MCF 10A (cell line): ENCODE measurements around the gene OR10P1. TPM values are rescaled to one million over a fixed set of nuclear protein-coding genes. Genes with fewer than 3 reads are reported as not detected.

Source experiments
- BruUV-seq: library from RNA; stranded (reverse); fragments of 400-500 nt; replicated peaks from 2 replicates; lab custom pipeline; 2021; lab: Mats Ljungman, UMichigan
- CTCF ChIA-PET: fragments of 300-600 bp; sonication (Branson Sonifier 250); formaldehyde crosslinking; extraction: SDS; loops from one replicate; lab custom pipeline; 2021; ENCODE audit warnings: antibody characterized with exemption, inconsistent platforms; lab: Yijun Ruan, JAX
- POLR2A ChIA-PET: fragments of 300-600, 350-650 bp; sonication (Branson Sonifier 250); formaldehyde crosslinking; extraction: SDS; loops from one replicate; lab custom pipeline; 2020; ENCODE audit warnings: antibody characterized with exemption, inconsistent platforms; lab: Yijun Ruan, JAX
- DNase-seq: peaks from one replicate; pipeline ENCODE4 v3.0.0-alpha.2; 2018; ENCODE audit not compliant: unreplicated experiment
- H3K27ac Mint-ChIP-seq: one replicate; pipeline ENCODE4 v1.8.0; 2022; ENCODE audit warnings: mild to moderate bottlenecking, low read depth, mixed read lengths; ENCODE audit not compliant: unreplicated experiment
- H3K27me3 Mint-ChIP-seq: one replicate; pipeline ENCODE4 v1.8.0; 2022; ENCODE audit warnings: mixed read lengths; ENCODE audit not compliant: insufficient read depth, unreplicated experiment
- H3K36me3 Mint-ChIP-seq: one replicate; pipeline ENCODE4 v1.8.0; 2022; ENCODE audit warnings: mild to moderate bottlenecking, moderate library complexity, mixed read lengths; ENCODE audit not compliant: insufficient read depth, unreplicated experiment
- H3K4me1 Mint-ChIP-seq: one replicate; pipeline ENCODE4 v1.8.0; 2022; ENCODE audit warnings: mixed read lengths; ENCODE audit not compliant: insufficient read depth, unreplicated experiment
- H3K4me3 Mint-ChIP-seq: one replicate; pipeline ENCODE4 v1.8.0; 2022; ENCODE audit warnings: mild to moderate bottlenecking, moderate library complexity, mixed read lengths; ENCODE audit not compliant: unreplicated experiment
- H3K9me3 Mint-ChIP-seq: one replicate; pipeline ENCODE4 v1.8.0; 2022; ENCODE audit warnings: mixed read lengths; ENCODE audit not compliant: unreplicated experiment
- intact Hi-C: fragments of 100-400 bp; cut with micrococcal nuclease; formaldehyde crosslinking; loops from 2 replicates; pipeline ENCODE4 v1.14.1; 2022
- total RNA-seq: library from RNA; stranded (reverse); gene quantifications from 2 replicates; pipeline ENCODE4 v1.2.3, GENCODE V29; 2022
- TF ChIP-seq, protein P1 (sequence below): fragments of 200-600 bp; IDR thresholded peaks from one replicate; pipeline ENCODE4 v1.8.0; 2022; ENCODE audit warnings: antibody characterized with exemption, mild to moderate bottlenecking; ENCODE audit not compliant: unreplicated experiment

Gene OR10P1
- total RNA-seq, 1 experiment from 2014 or later, result not detected

DNA sequence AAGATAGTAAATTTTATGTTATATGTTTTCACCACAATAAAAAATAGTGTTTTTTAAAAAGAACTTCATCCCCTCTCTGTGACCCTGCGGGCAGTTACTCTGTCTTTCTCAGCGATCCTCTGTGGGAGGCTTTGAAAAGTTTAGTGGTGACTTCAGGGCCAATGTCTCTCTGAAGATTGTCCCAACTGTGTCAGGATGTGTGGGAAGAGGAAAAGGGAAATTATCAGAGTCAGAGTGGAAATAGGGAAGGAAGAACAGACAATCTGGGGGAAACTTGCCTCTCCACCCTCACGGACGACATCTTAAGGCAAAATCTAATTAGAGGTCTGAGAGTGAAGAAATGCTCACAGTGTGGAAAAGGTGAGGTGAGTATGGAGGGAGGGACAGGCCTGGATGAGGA is 3.5 kb upstream of the OR10P1 start:
- BruUV-seq, result no TSS peak
- H3K36me3 Mint-ChIP-seq, result no peaks in the 10 kb centered on the region
- TF ChIP-seq, protein P1, sequence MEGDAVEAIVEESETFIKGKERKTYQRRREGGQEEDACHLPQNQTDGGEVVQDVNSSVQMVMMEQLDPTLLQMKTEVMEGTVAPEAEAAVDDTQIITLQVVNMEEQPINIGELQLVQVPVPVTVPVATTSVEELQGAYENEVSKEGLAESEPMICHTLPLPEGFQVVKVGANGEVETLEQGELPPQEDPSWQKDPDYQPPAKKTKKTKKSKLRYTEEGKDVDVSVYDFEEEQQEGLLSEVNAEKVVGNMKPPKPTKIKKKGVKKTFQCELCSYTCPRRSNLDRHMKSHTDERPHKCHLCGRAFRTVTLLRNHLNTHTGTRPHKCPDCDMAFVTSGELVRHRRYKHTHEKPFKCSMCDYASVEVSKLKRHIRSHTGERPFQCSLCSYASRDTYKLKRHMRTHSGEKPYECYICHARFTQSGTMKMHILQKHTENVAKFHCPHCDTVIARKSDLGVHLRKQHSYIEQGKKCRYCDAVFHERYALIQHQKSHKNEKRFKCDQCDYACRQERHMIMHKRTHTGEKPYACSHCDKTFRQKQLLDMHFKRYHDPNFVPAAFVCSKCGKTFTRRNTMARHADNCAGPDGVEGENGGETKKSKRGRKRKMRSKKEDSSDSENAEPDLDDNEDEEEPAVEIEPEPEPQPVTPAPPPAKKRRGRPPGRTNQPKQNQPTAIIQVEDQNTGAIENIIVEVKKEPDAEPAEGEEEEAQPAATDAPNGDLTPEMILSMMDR, result no peak
- ChIA-PET CTCF (interaction anchor here (0.6 to 3.1 kb wide), 3 partner anchors 14 to 106 kb away, joined by 3 to 15 read pairs (median 4); no protein-coding TSS in a partner anchor), POLR2A (no interaction called here)
- no peak for DNase-seq
- H3K27ac Mint-ChIP-seq, result no peak overlapping the region
- no peaks in the 10 kb centered on the region for H3K9me3 Mint-ChIP-seq
- intact Hi-C loops, result no loop called here
- H3K27me3 Mint-ChIP-seq, result peaks cover 57% of the 10 kb centered on the region
- H3K4me1 Mint-ChIP-seq, result no peaks in the 10 kb centered on the region
- H3K4me3 Mint-ChIP-seq, result no peak overlapping the region

DNA sequence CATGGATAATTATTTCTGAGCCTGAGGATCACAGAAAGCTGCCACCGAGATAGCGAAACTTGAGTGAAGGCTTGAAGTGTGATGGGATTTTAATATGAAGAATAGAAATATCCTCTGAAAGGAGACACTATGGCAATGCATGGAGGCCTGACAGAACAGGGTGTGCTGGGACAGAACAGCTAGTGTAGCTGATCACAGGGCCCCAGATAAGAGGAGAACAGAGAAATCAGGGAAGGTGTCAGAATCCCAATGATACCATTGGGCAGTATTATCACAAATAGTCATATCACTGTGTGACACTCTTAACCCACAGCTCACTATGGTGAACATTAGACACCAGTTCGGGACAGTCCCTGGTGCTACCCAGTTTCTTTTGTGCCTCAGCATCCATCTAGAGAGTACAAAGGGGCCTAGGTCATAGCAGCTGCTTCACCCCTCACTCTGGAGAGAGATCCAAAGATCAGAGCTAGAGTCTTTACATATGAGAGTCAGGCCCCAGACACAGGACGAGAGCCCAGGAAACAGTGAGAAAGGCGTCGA is 506 bp upstream of the OR10P1 start:
- TF ChIP-seq, protein P1, result no peak
- intact Hi-C loops, result no loop called here
- Mint-ChIP-seq H3K4me1 (no peaks in the 10 kb centered on the region), H3K9me3 (no peaks in the 10 kb centered on the region), H3K4me3 (no peak overlapping the region), H3K36me3 (no peaks in the 10 kb centered on the region), H3K27me3 (peaks cover 63% of the 10 kb centered on the region), H3K27ac (no peak overlapping the region)
- CTCF ChIA-PET, result interaction anchor here (0.5 to 0.6 kb wide), 3 partner anchors 10 to 95 kb away, joined by 3 to 5 read pairs (median 3); a partner anchor contains a TSS
- no TSS peak for BruUV-seq
- DNase-seq, result no peak
- POLR2A ChIA-PET, result no interaction called here

DNA sequence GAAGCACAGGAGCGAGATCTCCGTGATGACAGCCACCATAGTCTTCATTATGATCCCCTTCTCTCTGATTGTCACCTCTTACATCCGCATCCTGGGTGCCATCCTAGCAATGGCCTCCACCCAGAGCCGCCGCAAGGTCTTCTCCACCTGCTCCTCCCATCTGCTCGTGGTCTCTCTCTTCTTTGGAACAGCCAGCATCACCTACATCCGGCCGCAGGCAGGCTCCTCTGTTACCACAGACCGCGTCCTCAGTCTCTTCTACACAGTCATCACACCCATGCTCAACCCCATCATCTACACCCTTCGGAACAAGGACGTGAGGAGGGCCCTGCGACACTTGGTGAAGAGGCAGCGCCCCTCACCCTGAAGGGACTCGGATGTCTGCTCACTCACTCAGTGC is 775 bp downstream of the OR10P1 start:
- Mint-ChIP-seq H3K4me1 (no peaks in the 10 kb centered on the region), H3K36me3 (no peaks in the 10 kb centered on the region), H3K27ac (no peak overlapping the region), H3K27me3 (peaks cover 56% of the 10 kb centered on the region), H3K9me3 (no peaks in the 10 kb centered on the region), H3K4me3 (no peak overlapping the region)
- no TSS peak for BruUV-seq
- ChIA-PET CTCF (no interaction called here), POLR2A (no interaction called here)
- no peak for DNase-seq
- TF ChIP-seq, protein P1, result no peak
- intact Hi-C loops, result no loop called here

DNA sequence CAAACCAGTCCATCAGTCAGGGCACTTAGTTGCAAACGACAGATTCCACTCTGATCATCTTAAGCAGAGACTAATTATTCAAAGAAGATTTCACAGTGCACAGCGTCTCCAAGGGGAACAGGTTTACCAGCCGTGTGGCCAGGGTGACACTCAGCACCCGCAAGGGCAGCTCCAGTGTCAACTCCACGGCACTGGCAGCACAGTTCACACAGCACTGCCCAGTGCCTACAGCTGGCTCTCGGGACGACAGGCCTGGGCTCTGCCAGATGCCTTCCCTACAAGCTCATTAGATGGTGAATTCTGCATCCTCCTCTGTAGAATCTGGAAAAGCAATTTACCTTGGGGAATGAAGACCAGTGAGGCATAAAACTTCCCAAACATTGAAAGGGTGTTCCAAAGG is 4.9 kb downstream of the OR10P1 start:
- H3K4me3 Mint-ChIP-seq, result no peak overlapping the region
- H3K4me1 Mint-ChIP-seq, result no peaks in the 10 kb centered on the region
- H3K27ac Mint-ChIP-seq, result no peak overlapping the region
- peaks cover 39% of the 10 kb centered on the region for H3K27me3 Mint-ChIP-seq
- TF ChIP-seq, protein P1, result no peak
- H3K36me3 Mint-ChIP-seq, result no peaks in the 10 kb centered on the region
- POLR2A ChIA-PET, result no interaction called here
- H3K9me3 Mint-ChIP-seq, result no peaks in the 10 kb centered on the region
- CTCF ChIA-PET, result no interaction called here
- BruUV-seq, result no TSS peak
- no peak for DNase-seq
- intact Hi-C loops, result no loop called here
